Vagina (tissue), 2 donors: ENCODE measurements around the gene MACF1.
"Not testable (repeated sequence)": the region's sequence is repeated elsewhere in the genome, so short reads cannot be mapped to it uniquely, and the experiment has no call there.

ENCODE experiments used
- POLR2A ChIP-seq, 2 donors: fragments of 450-650 bp; IDR thresholded peaks; one replicate each; pipeline ENCODE4 v1.6.1; 2017; ENCODE audit warnings: antibody characterized with exemption in 2 of 2, mild to moderate bottlenecking in 2 of 2, moderate library complexity in 2 of 2
- TF ChIP-seq, protein P1 (sequence below), 3 experiments: fragments of 450-650 bp in 2 of 3; fragments of 200-600 bp in 1 of 3; sonication (generic) in 1 of 3; IDR thresholded peaks; one replicate each; pipeline ENCODE4 v1.5.1; 2017 to 2019; ENCODE audit warnings: antibody characterized with exemption in 3 of 3, mild to moderate bottlenecking in 2 of 3, moderate library complexity in 2 of 3

- TF ChIP-seq, protein P1, sequence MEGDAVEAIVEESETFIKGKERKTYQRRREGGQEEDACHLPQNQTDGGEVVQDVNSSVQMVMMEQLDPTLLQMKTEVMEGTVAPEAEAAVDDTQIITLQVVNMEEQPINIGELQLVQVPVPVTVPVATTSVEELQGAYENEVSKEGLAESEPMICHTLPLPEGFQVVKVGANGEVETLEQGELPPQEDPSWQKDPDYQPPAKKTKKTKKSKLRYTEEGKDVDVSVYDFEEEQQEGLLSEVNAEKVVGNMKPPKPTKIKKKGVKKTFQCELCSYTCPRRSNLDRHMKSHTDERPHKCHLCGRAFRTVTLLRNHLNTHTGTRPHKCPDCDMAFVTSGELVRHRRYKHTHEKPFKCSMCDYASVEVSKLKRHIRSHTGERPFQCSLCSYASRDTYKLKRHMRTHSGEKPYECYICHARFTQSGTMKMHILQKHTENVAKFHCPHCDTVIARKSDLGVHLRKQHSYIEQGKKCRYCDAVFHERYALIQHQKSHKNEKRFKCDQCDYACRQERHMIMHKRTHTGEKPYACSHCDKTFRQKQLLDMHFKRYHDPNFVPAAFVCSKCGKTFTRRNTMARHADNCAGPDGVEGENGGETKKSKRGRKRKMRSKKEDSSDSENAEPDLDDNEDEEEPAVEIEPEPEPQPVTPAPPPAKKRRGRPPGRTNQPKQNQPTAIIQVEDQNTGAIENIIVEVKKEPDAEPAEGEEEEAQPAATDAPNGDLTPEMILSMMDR (IDR thresholded peaks at IDR 0.05) = not testable (repeated sequence)
- TF ChIP-seq POLR2A (IDR thresholded peaks at IDR 0.05) = not testable (repeated sequence)
These were observed 262.7 kb downstream of the MACF1 start for GRCh38 chr1:39467108-39467720.
